ENCODE data around the gene ABCA7.
"Not testable (repeated sequence)": the region's sequence is repeated elsewhere in the genome, so short reads cannot be mapped to it uniquely, and the experiment has no call there.

ABCA7 gene

GRCh38 chr19:1016647-1017114 is 23.2 kb upstream of the ABCA7 start:
- no peak for DNase-seq

- no peak for DNase-seq
These were observed 22.6 kb upstream of the ABCA7 start for GRCh38 chr19:1017115-1017905.

- DNase-seq, result no peak
These were observed 22.0 kb upstream of the ABCA7 start for GRCh38 chr19:1017906-1018305.

GRCh38 chr19:1018393-1018792 is 21.5 kb upstream of the ABCA7 start:
- DNase-seq, result no peak

GRCh38 chr19:1018932-1019615 is 20.8 kb upstream of the ABCA7 start:
- DNase-seq, result no peak

GRCh38 chr19:1019616-1019961 is 20.3 kb upstream of the ABCA7 start:
- no peak for DNase-seq

- DNase-seq, result no peak
These were observed 19.7 kb upstream of the ABCA7 start for GRCh38 chr19:1019980-1020867.

GRCh38 chr19:1020868-1021425 is 19.0 kb upstream of the ABCA7 start, which contains the start of gene TMEM259:
TMEM259 (minus strand) TSS chr19:1021123; CDS start chr19:1020996, 127 bp downstream.
- DNase-seq, result peak; percentile 99

GRCh38 chr19:1023883-1024188 is 16.1 kb upstream of the ABCA7 start:
- not testable (repeated sequence) for DNase-seq

- not testable (repeated sequence) for DNase-seq
These were observed 14.8 kb upstream of the ABCA7 start for GRCh38 chr19:1025080-1025479.

GRCh38 chr19:1025960-1026782 is 13.7 kb upstream of the ABCA7 start, which contains the start of gene CNN2:
CNN2 (plus strand) TSS chr19:1026608; CDS start chr19:1026662, 54 bp downstream.
- DNase-seq, result peak; percentile 86

- peak; percentile 34 for DNase-seq
These were observed 12.9 kb upstream of the ABCA7 start for GRCh38 chr19:1026783-1027649.

GRCh38 chr19:1027650-1028061 is 12.3 kb upstream of the ABCA7 start:
- DNase-seq, result no peak

- peak; percentile 99 for DNase-seq
These were observed 11.6 kb upstream of the ABCA7 start for GRCh38 chr19:1028062-1028926.

- DNase-seq, result no peak
These were observed 7.5 kb upstream of the ABCA7 start for GRCh38 chr19:1032264-1032867.

GRCh38 chr19:1035998-1036621 is 3.8 kb upstream of the ABCA7 start:
- no peak for DNase-seq

GRCh38 chr19:1037621-1038064 is 2.3 kb upstream of the ABCA7 start:
- no peak for DNase-seq

GRCh38 chr19:1038978-1039645 is 795 bp upstream of the ABCA7 start:
- no peak for DNase-seq

All from fibroblast of skin of scalp (primary cell).